ENCODE results near the gene DNAJC5G.

DNA sequence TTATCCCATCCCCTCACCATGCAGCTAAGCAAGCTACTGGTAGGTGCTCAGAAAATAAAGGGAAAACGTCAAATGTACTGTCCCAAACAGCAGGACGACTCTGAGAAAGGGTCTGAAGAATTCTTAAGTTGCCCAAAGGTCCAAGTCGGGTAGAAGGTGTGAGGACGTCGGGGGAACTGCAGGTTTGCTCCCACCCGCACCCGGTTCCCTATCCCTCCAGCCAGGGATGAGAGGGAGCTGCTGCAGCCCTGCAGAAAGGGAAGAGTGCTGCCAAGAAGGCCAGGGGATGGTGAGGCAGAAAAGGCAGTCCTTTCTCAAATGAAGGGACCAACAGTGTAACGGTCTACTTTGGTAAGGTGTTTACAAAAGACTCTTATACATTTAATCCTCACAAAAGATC lies 39.9 kb downstream of the DNAJC5G start:
- TF ChIP-seq, protein P1, sequence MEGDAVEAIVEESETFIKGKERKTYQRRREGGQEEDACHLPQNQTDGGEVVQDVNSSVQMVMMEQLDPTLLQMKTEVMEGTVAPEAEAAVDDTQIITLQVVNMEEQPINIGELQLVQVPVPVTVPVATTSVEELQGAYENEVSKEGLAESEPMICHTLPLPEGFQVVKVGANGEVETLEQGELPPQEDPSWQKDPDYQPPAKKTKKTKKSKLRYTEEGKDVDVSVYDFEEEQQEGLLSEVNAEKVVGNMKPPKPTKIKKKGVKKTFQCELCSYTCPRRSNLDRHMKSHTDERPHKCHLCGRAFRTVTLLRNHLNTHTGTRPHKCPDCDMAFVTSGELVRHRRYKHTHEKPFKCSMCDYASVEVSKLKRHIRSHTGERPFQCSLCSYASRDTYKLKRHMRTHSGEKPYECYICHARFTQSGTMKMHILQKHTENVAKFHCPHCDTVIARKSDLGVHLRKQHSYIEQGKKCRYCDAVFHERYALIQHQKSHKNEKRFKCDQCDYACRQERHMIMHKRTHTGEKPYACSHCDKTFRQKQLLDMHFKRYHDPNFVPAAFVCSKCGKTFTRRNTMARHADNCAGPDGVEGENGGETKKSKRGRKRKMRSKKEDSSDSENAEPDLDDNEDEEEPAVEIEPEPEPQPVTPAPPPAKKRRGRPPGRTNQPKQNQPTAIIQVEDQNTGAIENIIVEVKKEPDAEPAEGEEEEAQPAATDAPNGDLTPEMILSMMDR (conservative IDR thresholded peaks at IDR 0.05 in 1 of 2, IDR thresholded peaks at IDR 0.05 in 1 of 2; ENCODE audit: extremely low read depth in 1 of 2, insufficient read depth in 1 of 2, low read depth in 1 of 2, low read length in 2 of 2): no peak
- TF ChIP-seq EZH2 (IDR thresholded peaks at IDR 0.05; ENCODE audit: borderline replicate concordance, low read length): no peak

Data from mammary epithelial cell (primary cell).